Measurements from ENCODE around the gene SLC28A3. TPM values are rescaled to one million over a fixed set of nuclear protein-coding genes. Genes with fewer than 3 reads are reported as not detected.

The SLC28A3 gene
- total and polyA plus RNA-seq, 10 of the 15 experiments (the other 5 are each of a cell fraction or from before 2014, with no cell fraction given): 0.03 to 0.39 (median 0.07) TPM; not detected in 2

DNA sequence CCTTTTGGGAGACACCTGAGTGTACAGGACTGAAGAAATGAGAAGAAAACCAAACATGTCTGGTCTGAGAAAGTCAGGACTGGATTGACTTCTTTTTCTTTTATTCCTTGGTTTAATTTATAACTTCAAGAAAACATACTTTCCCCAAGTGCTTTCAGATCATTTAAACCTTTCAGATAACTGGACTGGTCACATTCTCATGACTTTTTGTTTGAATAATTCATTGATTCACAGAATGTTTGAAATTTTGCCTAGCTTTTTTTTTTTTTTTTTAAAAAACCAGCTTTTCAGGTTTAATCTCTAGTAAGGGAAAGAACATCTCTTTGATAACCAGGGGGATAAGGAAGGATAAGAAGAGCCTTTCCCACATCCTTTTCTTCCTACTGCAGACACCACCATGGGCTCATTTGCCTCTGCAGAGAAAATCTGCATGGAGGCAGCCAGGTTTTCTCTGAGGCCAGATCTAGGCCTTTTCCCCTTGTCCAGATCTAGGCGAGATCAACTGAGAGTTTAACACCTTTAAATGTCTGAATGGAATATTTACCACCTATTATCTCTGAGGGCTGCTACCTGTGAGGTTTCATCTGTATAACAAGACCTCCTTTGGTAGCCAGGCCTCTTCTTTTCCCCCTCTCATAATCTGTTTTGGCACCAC is 45.0 kb upstream of the SLC28A3 start:
- ATAC-seq (no peak), FAIRE-seq (no peak), DNase-seq (ENCODE audit: low read depth, low spot score) (no peak)
- no peaks in the 10 kb centered on the region for H3K9me3 ChIP-seq (replicated peaks; ENCODE audit: control insufficient read depth, insufficient read depth, low read length)
- H3K27ac ChIP-seq (ENCODE audit: control insufficient read depth, insufficient read depth): no peak overlapping the region
- intact Hi-C loops (cut with micrococcal nuclease; ENCODE audit: unreplicated experiment): no loop called here
- RAD21 ChIA-PET (ENCODE audit: unreplicated experiment): no interaction called here
- H3K4me2 ChIP-seq (ENCODE audit: control insufficient read depth, insufficient read depth): no peak overlapping the region
- BruUV-seq (replicated peaks): no TSS peak
- H3K36me3 ChIP-seq (ENCODE audit: control insufficient read depth in 2 of 2, insufficient read depth in 2 of 2, low read length in 1 of 2): no peaks in the 10 kb centered on the region
- no peak overlapping the region for H3K9ac ChIP-seq (ENCODE audit: control insufficient read depth, insufficient read depth, low read length)
- POLR2A ChIA-PET: no interaction called here
- TF ChIP-seq STAT1 (conservative IDR thresholded peaks at IDR 0.05) (no peak), SUZ12 (IDR thresholded peaks at IDR 0.05; ENCODE audit: unreplicated experiment) (no peak), YY1 (IDR thresholded peaks at IDR 0.05; ENCODE audit: low read depth, low read length) (no peak), WRNIP1 (IDR thresholded peaks at IDR 0.05; ENCODE audit: borderline replicate concordance, low read depth, low read length) (no peak), JUND (IDR thresholded peaks at IDR 0.05; ENCODE audit: low read depth, low read length) (no peak), KDM1A (IDR thresholded peaks at IDR 0.05; ENCODE audit: borderline replicate concordance) (no peak), SMAD1 (IDR thresholded peaks at IDR 0.05; ENCODE audit: low read depth, partially characterized antibody) (no peak), ZNF24 (IDR thresholded peaks at IDR 0.05) (no peak), POLR2AphosphoS2 (IDR thresholded peaks at IDR 0.05; ENCODE audit: low read depth, low read length) (no peak), EZH2 (IDR thresholded peaks at IDR 0.05; ENCODE audit: borderline replicate concordance, control insufficient read depth, low read depth, low read length) (no peak), CHD1 (IDR thresholded peaks at IDR 0.05; ENCODE audit: low read depth, low read length) (no peak), STAT3 (IDR thresholded peaks at IDR 0.05; ENCODE audit: low read depth, low read length) (no peak), GABPA (IDR thresholded peaks at IDR 0.05; ENCODE audit: low read depth) (no peak), ZSCAN29 (IDR thresholded peaks at IDR 0.05) (no peak), NR2C1 (IDR thresholded peaks at IDR 0.05) (no peak)
- TF ChIP-seq, protein P1, sequence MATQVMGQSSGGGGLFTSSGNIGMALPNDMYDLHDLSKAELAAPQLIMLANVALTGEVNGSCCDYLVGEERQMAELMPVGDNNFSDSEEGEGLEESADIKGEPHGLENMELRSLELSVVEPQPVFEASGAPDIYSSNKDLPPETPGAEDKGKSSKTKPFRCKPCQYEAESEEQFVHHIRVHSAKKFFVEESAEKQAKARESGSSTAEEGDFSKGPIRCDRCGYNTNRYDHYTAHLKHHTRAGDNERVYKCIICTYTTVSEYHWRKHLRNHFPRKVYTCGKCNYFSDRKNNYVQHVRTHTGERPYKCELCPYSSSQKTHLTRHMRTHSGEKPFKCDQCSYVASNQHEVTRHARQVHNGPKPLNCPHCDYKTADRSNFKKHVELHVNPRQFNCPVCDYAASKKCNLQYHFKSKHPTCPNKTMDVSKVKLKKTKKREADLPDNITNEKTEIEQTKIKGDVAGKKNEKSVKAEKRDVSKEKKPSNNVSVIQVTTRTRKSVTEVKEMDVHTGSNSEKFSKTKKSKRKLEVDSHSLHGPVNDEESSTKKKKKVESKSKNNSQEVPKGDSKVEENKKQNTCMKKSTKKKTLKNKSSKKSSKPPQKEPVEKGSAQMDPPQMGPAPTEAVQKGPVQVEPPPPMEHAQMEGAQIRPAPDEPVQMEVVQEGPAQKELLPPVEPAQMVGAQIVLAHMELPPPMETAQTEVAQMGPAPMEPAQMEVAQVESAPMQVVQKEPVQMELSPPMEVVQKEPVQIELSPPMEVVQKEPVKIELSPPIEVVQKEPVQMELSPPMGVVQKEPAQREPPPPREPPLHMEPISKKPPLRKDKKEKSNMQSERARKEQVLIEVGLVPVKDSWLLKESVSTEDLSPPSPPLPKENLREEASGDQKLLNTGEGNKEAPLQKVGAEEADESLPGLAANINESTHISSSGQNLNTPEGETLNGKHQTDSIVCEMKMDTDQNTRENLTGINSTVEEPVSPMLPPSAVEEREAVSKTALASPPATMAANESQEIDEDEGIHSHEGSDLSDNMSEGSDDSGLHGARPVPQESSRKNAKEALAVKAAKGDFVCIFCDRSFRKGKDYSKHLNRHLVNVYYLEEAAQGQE (IDR thresholded peaks at IDR 0.05; ENCODE audit: low read depth, low read length): no peak
- TF ChIP-seq, protein P2, sequence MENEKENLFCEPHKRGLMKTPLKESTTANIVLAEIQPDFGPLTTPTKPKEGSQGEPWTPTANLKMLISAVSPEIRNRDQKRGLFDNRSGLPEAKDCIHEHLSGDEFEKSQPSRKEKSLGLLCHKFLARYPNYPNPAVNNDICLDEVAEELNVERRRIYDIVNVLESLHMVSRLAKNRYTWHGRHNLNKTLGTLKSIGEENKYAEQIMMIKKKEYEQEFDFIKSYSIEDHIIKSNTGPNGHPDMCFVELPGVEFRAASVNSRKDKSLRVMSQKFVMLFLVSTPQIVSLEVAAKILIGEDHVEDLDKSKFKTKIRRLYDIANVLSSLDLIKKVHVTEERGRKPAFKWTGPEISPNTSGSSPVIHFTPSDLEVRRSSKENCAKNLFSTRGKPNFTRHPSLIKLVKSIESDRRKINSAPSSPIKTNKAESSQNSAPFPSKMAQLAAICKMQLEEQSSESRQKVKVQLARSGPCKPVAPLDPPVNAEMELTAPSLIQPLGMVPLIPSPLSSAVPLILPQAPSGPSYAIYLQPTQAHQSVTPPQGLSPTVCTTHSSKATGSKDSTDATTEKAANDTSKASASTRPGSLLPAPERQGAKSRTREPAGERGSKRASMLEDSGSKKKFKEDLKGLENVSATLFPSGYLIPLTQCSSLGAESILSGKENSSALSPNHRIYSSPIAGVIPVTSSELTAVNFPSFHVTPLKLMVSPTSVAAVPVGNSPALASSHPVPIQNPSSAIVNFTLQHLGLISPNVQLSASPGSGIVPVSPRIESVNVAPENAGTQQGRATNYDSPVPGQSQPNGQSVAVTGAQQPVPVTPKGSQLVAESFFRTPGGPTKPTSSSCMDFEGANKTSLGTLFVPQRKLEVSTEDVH (IDR thresholded peaks at IDR 0.05; ENCODE audit: low read depth, partially characterized antibody): no peak
- TF ChIP-seq, protein P3, sequence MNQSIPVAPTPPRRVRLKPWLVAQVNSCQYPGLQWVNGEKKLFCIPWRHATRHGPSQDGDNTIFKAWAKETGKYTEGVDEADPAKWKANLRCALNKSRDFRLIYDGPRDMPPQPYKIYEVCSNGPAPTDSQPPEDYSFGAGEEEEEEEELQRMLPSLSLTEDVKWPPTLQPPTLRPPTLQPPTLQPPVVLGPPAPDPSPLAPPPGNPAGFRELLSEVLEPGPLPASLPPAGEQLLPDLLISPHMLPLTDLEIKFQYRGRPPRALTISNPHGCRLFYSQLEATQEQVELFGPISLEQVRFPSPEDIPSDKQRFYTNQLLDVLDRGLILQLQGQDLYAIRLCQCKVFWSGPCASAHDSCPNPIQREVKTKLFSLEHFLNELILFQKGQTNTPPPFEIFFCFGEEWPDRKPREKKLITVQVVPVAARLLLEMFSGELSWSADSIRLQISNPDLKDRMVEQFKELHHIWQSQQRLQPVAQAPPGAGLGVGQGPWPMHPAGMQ (IDR thresholded peaks at IDR 0.05; ENCODE audit: borderline replicate concordance): no peak
- H4K20me1 ChIP-seq (ENCODE audit: control insufficient read depth, insufficient read depth): no peaks in the 10 kb centered on the region
- no peak overlapping the region for H3K4me3 ChIP-seq
- no peaks in the 10 kb centered on the region for H3K4me1 ChIP-seq (ENCODE audit: control insufficient read depth, insufficient read depth, low read length)
- WGBS (ENCODE audit: insufficient coverage, insufficient replicate concordance, low lambda C conversion rate, missing lambda C conversion rate): 0% methylated on average over 1 of the region's 1 CpG
- no peaks in the 10 kb centered on the region for H3K79me2 ChIP-seq (ENCODE audit: control insufficient read depth, insufficient read depth, low read length)
- in situ Hi-C loops (cut with MboI): loop anchor here (25.0 kb wide), 1 partner anchor 1402 kb away; no protein-coding TSS in a partner anchor
- no peaks in the 10 kb centered on the region for H3K27me3 ChIP-seq (replicated peaks in 1 of 2; ENCODE audit: control insufficient read depth in 2 of 2, insufficient read depth in 2 of 2, low read length in 1 of 2)
- SMC1A ChIA-PET (ENCODE audit: uncharacterized antibody, unreplicated experiment): interaction anchor here (1.6 kb wide), 1 partner anchor 12 kb away, joined by 4 read pairs; no protein-coding TSS in a partner anchor
- CTCF ChIA-PET: interaction anchor here (0.6 to 1.9 kb wide), 2 partner anchors 11 to 246 kb away, joined by 3 to 15 read pairs; no protein-coding TSS in a partner anchor
- H2AFZ ChIP-seq (ENCODE audit: control insufficient read depth, low read depth, low read length): no peak overlapping the region

Data from GM12878 (cell line).